Suprapubic skin (tissue), 4 donors: ENCODE results near the gene NR2F1. TPM values are rescaled to one million over a fixed set of nuclear protein-coding genes. Genes with fewer than 3 reads are reported as not detected.

ENCODE experiments used
- DNase-seq, 2 donors: peaks; one replicate each; pipeline ENCODE4 v3.0.0-alpha.2; 2019; ENCODE audit warnings: low spot score in 2 of 2
- H3K27ac ChIP-seq: fragments of 200-600 bp; sonication (generic); one replicate; pipeline ENCODE4 v1.5.1; 2019
- H3K27me3 ChIP-seq: fragments of 200-600 bp; sonication (generic); one replicate; pipeline ENCODE4 v1.5.1; 2019
- H3K36me3 ChIP-seq: fragments of 200-600 bp; sonication (generic); one replicate; pipeline ENCODE4 v1.5.1; 2019
- H3K4me1 ChIP-seq: fragments of 200-600 bp; sonication (generic); one replicate; pipeline ENCODE4 v1.5.1; 2019
- H3K4me3 ChIP-seq: fragments of 200-600 bp; sonication (generic); one replicate; pipeline ENCODE4 v1.5.1; 2019; ENCODE audit warnings: mild to moderate bottlenecking
- H3K9me3 ChIP-seq: fragments of 200-600 bp; sonication (generic); one replicate; pipeline ENCODE4 v1.5.1; 2019
- EP300 ChIP-seq: sonication (generic); formaldehyde crosslinking; IDR thresholded peaks from one replicate; pipeline ENCODE4 v1.6.1; 2017; ENCODE audit warnings: antibody characterized with exemption
- POLR2A ChIP-seq, 2 donors: fragments of 450-650 bp; IDR thresholded peaks; one replicate each; pipeline ENCODE4 v1.6.1; 2017; ENCODE audit warnings: antibody characterized with exemption in 2 of 2, mild to moderate bottlenecking in 2 of 2, moderate library complexity in 2 of 2
- POLR2AphosphoS5 ChIP-seq, 3 donors: sonication (generic); formaldehyde crosslinking; IDR thresholded peaks; one replicate each; pipeline ENCODE4 v1.6.1; 2017; ENCODE audit warnings: antibody characterized with exemption in 3 of 3
- WGBS: methylation state at CpG from one replicate; pipeline ENCODE4 v1.1.5; 2018; 5-methylcytosine and 5-hydroxymethylcytosine counted together
- total RNA-seq, 4 donors: library from RNA; depleted of rRNA; stranded (reverse); fragments of >200 nt; gene quantifications; one replicate each; pipeline ENCODE4 v1.1.0, GENCODE V29; 2016
- TF ChIP-seq, protein P1 (sequence below), 2 donors: fragments of 200-600 bp in 1 of 2; fragments of 450-650 bp in 1 of 2; sonication (generic) in 1 of 2; IDR thresholded peaks; one replicate each; pipeline ENCODE4 v1.5.1; 2016 to 2019; ENCODE audit warnings: antibody characterized with exemption in 2 of 2, mild to moderate bottlenecking in 1 of 2, moderate library complexity in 1 of 2

NR2F1 gene
- total RNA-seq, 4 donors from 2014 or later, result 0.49 to 3.1 (median 1.3) TPM

DNA sequence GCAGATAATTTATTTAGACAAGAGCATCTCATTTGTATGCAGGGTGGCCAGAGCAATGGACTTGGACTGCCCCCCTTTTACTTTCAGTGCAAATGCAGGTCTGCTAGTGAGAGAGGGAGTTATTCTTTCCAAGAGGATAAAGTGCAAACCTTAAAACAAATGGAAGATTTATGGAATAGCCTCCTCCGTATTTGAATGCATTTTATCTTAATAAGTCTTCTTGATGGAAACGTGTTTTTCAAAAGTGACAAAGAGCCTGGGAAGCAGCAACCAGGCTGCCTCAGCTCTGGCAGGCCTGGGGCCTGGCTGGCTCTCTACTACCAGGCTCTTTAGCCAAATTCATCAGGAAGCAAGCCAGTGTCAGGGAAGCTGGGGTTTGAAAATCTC is 6.8 kb downstream of the NR2F1 start:
- no peak for DNase-seq
- 72% methylated on average over 2 of the region's 2 CpGs for WGBS
- H3K36me3 ChIP-seq, result no peaks in the 10 kb centered on the region
- no peak overlapping the region for H3K4me3 ChIP-seq
- peaks cover 56% of the 10 kb centered on the region for H3K27me3 ChIP-seq
- H3K27ac ChIP-seq, result no peak overlapping the region
- H3K9me3 ChIP-seq, result no peaks in the 10 kb centered on the region
- peaks cover 8% of the 10 kb centered on the region for H3K4me1 ChIP-seq
- no peak for TF ChIP-seq POLR2AphosphoS5 (IDR thresholded peaks at IDR 0.05)
- no peak for TF ChIP-seq EP300
- no peak for TF ChIP-seq POLR2A (IDR thresholded peaks at IDR 0.05)
- TF ChIP-seq, protein P1, sequence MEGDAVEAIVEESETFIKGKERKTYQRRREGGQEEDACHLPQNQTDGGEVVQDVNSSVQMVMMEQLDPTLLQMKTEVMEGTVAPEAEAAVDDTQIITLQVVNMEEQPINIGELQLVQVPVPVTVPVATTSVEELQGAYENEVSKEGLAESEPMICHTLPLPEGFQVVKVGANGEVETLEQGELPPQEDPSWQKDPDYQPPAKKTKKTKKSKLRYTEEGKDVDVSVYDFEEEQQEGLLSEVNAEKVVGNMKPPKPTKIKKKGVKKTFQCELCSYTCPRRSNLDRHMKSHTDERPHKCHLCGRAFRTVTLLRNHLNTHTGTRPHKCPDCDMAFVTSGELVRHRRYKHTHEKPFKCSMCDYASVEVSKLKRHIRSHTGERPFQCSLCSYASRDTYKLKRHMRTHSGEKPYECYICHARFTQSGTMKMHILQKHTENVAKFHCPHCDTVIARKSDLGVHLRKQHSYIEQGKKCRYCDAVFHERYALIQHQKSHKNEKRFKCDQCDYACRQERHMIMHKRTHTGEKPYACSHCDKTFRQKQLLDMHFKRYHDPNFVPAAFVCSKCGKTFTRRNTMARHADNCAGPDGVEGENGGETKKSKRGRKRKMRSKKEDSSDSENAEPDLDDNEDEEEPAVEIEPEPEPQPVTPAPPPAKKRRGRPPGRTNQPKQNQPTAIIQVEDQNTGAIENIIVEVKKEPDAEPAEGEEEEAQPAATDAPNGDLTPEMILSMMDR (IDR thresholded peaks at IDR 0.05), result no peak

DNA sequence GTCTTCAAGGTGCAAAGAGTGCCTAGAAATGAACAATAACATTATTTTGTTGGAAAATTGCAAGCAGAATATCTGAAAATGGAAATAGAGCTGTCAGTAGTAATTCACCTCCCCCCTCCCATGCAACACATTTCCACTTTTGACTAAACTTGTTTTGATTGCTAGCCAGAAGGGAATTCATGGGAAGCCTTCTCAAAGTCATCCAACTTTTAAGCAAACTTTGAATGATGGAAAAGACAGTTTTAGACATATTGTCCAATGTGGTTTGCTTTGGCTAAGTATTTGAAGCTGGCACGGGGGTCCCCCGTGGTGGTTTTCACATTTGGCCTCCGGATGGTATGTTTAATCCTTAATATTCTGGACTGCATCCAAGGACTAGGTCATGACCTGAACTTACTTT is 7.5 kb downstream of the NR2F1 start:
- peaks cover 57% of the 10 kb centered on the region for H3K27me3 ChIP-seq
- TF ChIP-seq, protein P1 (IDR thresholded peaks at IDR 0.05), result no peak
- H3K27ac ChIP-seq, result no peak overlapping the region
- DNase-seq, result no peak
- no peaks in the 10 kb centered on the region for H3K9me3 ChIP-seq
- H3K4me3 ChIP-seq, result no peak overlapping the region
- no peaks in the 10 kb centered on the region for H3K36me3 ChIP-seq
- WGBS, result 69% methylated on average over 3 of the region's 3 CpGs
- H3K4me1 ChIP-seq, result peaks cover 4% of the 10 kb centered on the region

DNA sequence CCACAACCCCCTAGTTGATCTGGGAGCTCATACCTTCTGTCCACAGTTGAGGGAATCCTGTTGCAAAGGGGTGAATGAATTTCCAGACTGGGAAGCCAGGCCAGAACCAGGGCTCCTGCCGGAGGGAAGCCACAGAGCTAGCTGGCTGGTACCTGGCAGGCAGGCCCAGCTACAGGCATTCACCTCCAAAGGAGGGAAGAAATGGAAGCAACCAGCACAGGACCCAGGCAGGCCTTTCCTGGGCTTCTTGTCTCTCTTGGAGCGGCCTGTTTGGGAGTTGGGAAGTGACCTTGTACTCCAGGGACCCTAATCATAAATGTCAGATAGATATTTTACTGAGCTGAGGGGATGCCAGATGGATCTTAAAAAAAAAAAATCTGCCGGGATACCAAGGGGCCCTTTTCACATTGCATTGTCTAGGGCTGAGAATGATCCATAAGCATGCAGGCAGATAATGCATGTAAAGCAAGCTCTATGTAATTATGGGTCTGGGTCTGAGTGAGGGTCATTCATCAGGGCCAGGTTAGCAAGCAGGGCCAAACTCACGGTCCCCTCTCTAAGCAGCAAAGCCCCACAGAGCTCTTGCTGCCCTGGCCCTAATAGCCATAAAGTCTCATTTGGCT is 8.4 kb downstream of the NR2F1 start:
- no peaks in the 10 kb centered on the region for H3K9me3 ChIP-seq
- no peak overlapping the region for H3K27ac ChIP-seq
- no peak for DNase-seq
- H3K36me3 ChIP-seq, result no peaks in the 10 kb centered on the region
- peaks cover 57% of the 10 kb centered on the region for H3K27me3 ChIP-seq
- 89% methylated on average over 4 of the region's 4 CpGs for WGBS
- TF ChIP-seq POLR2AphosphoS5 (IDR thresholded peaks at IDR 0.05) (no peak), POLR2A (IDR thresholded peaks at IDR 0.05) (no peak), EP300 (no peak)
- TF ChIP-seq, protein P1 (IDR thresholded peaks at IDR 0.05), result no peak
- no peak overlapping the region for H3K4me3 ChIP-seq
- H3K4me1 ChIP-seq, result peaks cover 2% of the 10 kb centered on the region

DNA sequence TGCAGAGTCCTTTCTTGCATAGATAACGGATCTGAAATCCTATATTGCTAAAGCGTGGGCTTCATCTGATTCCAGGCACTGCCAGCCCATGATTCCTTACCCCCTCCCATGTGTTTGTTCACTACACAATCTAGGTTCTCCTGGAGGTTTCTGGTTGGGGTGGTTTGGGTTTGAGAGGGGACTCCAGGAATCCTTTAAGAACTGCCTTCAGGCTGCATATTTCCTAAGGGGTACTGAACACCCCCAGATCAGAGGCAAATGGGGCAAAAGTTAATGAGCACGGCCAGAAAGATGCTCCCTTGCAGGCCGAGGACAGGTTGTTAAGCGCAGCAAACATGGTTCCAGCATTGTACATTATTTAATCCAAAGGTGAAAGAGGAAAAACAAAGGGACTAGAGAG is 9.9 kb downstream of the NR2F1 start:
- TF ChIP-seq EP300 (no peak), POLR2A (IDR thresholded peaks at IDR 0.05) (no peak), POLR2AphosphoS5 (IDR thresholded peaks at IDR 0.05) (no peak)
- TF ChIP-seq, protein P1 (IDR thresholded peaks at IDR 0.05), result no peak
- peaks cover 13% of the 10 kb centered on the region for H3K4me1 ChIP-seq
- H3K36me3 ChIP-seq, result no peaks in the 10 kb centered on the region
- no peak overlapping the region for H3K4me3 ChIP-seq
- H3K27ac ChIP-seq, result no peak overlapping the region
- no peaks in the 10 kb centered on the region for H3K9me3 ChIP-seq
- no peak for DNase-seq
- H3K27me3 ChIP-seq, result peaks cover 60% of the 10 kb centered on the region
- 77% methylated on average over 5 of the region's 5 CpGs for WGBS

DNA sequence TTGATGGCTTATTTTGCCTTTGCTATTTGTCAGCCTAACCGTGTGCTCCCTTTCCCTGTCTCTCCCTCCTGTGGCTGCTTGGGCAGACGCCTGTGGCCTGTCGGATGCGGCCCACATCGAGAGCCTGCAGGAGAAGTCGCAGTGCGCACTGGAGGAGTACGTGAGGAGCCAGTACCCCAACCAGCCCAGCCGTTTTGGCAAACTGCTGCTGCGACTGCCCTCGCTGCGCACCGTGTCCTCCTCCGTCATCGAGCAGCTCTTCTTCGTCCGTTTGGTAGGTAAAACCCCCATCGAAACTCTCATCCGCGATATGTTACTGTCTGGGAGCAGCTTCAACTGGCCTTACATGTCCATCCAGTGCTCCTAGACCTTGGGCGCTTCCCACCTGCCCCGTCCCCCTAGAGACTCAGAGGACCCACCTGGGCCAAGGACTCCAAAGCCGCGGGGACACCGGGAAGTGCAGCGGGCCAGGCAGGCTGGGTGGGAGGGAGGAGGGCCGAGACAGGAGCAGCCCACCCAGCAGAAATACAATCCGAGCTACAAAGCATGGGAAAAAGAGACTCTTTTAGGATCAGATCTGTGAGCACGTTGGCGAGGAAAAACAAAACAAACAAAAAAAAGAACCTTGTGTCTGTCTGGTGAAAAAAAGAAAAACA is 10.6 kb downstream of the NR2F1 start:
- Histone ChIP-seq H3K4me1 (peaks cover 13% of the 10 kb centered on the region), H3K27ac (no peak overlapping the region), H3K9me3 (no peaks in the 10 kb centered on the region), H3K36me3 (no peaks in the 10 kb centered on the region), H3K27me3 (peaks cover 60% of the 10 kb centered on the region), H3K4me3 (no peak overlapping the region)
- DNase-seq, result no peak
- WGBS, result 73% methylated on average over 28 of the region's 30 CpGs
- TF ChIP-seq POLR2A (IDR thresholded peaks at IDR 0.05) (no peak), POLR2AphosphoS5 (IDR thresholded peaks at IDR 0.05) (no peak), EP300 (no peak)
- TF ChIP-seq, protein P1 (IDR thresholded peaks at IDR 0.05), result no peak
